ACHN (cell line): ENCODE data around the gene ERAL1.

Experiments
- DNase-seq: peaks from one replicate; pipeline ENCODE4 v3.0.0-alpha.2; 2015
- in situ Hi-C: cut with HindIII; loops from 2 replicates; pipeline ENCODE4 v1.10.0; 2017; ENCODE audit warnings: low sequenced_read_pairs, low pct_ligation_motif_present, low pct_unique_long_range_greater_than_20kb

Gene ERAL1

GRCh38 chr17:28907709-28908475 is 53.1 kb downstream of the ERAL1 start:
- in situ Hi-C loops = no loop called here
- DNase-seq = no peak

GRCh38 chr17:28908640-28909167 is 53.9 kb downstream of the ERAL1 start:
- in situ Hi-C loops = no loop called here
- no peak for DNase-seq

- in situ Hi-C loops = no loop called here
Measured at GRCh38 chr17:28910534-28910933, 55.7 kb downstream of the ERAL1 start.

More at GRCh38 chr17:28910534-28910933, 55.7 kb downstream of the ERAL1 start:
- DNase-seq = no peak
